GM10266 (cell line): ENCODE results near the gene RFX1.
"Not testable (repeated sequence)": the region's sequence is repeated elsewhere in the genome, so short reads cannot be mapped to it uniquely, and the experiment has no call there.

Experiments used
- DNase-seq: peaks from one replicate; pipeline ENCODE4 v3.0.0; 2012; ENCODE audit errors: extremely low spot score
- TF ChIP-seq, protein P1 (sequence below): IDR thresholded peaks from 2 replicates; pipeline ENCODE4 v1.5.1; 2012; ENCODE audit warnings: mild to moderate bottlenecking, low read depth; ENCODE audit not compliant: control insufficient read depth, insufficient read depth; ENCODE audit errors: missing control alignments

Gene RFX1

DNA sequence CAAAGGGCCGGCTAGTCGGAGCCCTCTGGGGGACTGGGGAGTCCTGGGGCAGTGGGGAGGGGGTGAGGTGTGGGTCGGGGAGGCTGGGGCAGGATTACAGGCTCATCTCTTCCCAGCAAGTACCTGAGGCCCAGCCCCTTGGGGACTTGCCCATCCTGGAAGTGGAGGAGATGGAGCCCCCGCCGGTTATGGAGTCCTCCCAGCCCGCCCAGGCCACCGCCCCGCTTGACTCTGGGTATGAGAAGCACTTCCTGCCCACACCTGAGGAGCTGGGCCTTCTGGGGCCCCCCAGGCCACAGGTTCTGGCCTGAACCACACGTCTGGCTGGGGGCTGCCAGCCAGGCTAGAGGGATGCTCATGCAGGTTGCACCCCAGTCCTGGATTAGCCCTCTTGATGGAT, 45.9 kb upstream of the RFX1 start:
- TF ChIP-seq, protein P1, sequence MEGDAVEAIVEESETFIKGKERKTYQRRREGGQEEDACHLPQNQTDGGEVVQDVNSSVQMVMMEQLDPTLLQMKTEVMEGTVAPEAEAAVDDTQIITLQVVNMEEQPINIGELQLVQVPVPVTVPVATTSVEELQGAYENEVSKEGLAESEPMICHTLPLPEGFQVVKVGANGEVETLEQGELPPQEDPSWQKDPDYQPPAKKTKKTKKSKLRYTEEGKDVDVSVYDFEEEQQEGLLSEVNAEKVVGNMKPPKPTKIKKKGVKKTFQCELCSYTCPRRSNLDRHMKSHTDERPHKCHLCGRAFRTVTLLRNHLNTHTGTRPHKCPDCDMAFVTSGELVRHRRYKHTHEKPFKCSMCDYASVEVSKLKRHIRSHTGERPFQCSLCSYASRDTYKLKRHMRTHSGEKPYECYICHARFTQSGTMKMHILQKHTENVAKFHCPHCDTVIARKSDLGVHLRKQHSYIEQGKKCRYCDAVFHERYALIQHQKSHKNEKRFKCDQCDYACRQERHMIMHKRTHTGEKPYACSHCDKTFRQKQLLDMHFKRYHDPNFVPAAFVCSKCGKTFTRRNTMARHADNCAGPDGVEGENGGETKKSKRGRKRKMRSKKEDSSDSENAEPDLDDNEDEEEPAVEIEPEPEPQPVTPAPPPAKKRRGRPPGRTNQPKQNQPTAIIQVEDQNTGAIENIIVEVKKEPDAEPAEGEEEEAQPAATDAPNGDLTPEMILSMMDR: no peak
- DNase-seq: no peak

DNA sequence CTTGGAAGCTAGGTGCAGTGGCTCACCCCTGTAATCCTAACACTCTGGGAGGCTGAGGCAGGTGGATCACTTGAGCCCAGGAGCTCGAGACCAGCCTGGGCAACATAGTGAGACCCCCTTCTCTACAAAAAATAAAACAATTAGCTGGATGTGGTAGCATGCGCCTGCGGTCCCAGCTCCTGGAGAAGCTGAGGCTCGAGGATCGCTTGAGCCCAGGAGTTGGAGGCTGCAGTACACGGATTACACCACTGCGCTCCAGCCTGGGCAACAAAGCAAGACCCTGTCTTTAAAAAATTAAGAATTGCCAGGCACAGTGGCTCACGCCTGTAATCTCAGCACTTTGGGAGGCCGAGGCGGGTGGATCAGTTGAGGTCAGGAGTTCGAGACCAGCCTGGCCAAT, 44.8 kb upstream of the RFX1 start:
- not testable (repeated sequence) for DNase-seq

DNA sequence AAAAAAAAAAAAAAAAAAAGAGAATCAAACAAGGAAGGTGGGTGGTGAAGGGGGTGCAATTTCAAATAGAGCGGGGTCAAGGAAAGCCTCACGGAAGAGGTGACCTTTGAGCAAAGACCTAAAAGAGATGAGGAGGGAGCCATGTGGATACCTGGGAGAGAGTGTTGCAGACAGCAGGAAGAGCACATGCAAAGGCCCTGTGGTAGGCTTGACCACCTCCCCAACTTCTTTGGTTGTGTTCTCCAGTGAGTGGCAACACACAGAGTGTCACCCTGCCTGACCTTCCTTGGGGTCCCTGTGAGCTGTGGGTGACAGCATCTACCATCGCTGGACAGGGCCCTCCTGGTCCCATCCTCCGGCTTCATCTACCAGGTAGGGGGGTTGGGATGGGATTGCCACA, 44.4 kb upstream of the RFX1 start:
- no peak for DNase-seq
- TF ChIP-seq, protein P1: no peak

DNA sequence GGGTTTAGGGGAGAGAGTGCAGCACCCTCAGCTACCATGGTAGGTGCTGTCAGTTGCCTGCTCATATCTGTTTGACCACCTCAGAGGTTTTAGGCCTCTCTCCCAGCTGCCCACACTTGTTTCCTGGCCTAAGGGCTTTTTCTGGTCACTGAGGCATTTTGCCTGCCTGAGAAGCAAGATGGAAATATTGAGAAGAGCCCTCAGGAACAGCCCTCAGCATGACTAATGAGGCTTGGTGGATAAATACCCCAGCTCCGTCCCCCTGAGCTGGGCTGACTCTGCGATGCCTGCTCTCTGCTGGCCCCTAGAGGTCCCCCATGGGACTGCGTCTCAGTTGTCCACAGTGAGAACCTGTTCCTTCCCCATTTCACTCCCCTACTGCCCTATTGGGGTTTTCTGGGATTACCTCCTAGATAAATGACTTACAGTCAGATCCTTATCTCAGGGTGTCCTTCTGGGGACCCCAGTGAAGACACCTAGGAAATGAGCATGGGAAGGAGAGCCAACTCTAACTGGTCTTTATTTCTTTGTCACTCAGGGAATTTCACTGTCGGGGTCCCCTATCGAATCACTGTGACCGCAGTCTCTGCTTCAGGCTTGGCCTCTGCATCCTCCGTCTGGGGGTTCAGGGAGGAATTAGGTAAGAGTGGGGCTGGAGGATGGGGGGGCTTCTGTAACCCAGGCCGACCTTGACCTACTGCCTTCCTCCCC, 42.5 kb upstream of the RFX1 start:
- DNase-seq: peak; percentile 70
- TF ChIP-seq, protein P1: peak; percentile 71

DNA sequence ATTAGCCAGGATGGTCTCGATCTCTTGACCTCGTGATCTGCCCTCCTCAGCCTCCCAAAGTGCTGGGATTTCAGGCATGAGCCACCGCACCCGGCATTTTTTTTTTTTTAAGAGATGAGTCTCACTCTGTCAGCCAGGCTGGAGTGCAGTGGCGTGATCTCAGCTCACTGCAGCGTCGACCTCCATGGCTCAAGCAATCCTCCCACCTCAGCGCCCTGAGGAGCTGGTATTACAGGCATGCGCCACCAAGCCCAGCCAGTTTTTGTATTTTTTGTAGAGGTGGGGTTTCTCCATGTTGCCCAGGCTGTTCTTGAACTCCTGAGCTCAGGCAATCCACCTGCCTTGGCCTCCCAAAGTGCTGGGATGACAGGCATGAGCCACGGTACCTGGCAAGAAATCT, 41.7 kb upstream of the RFX1 start:
- not testable (repeated sequence) for DNase-seq

DNA sequence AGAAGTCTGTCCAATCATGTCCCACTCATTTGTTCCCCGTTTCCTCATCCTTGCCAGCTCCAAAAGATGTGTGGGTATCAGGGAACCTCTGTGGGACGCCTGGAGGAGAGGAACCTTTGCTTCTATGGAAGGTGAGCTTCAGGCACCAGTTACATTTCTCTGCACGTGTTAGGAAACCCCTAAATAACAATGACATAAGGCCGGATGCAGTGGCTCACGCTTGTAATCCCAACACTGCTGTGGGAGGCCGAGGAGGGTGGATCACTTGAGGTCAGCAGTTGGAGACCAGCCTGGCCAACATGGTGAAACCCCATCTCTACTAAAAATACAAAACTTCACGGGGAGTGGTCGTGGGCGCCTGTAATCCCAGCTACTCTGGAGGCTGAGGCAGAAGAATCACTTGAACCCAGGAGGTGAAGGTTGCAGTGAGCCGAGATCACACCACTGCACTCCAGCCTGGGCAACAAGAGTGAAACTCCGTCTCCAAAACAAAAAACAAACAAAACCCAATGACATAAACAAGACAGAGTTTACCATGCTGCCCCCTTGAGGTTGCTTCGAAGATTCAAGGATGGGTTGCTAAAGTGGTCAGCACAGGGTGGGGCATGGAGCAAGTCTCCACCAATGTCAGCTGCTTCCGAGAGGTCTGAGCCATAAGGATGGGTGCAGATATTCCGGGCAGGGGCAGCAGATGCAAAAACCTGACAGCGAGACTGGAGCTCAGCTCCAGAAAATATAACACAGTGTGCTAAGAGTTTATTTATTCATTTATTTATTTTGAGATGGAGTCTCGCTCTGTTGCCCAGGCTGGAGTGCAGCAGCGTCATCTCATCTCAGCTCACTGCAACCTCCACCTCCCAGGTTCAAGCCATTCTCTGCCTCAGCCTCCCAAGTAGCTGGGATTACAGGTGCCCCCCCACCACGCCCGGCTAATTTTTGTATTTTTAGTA, 36.8 kb upstream of the RFX1 start:
- peak; percentile 59 for DNase-seq
- TF ChIP-seq, protein P1: peak; percentile 52

DNA sequence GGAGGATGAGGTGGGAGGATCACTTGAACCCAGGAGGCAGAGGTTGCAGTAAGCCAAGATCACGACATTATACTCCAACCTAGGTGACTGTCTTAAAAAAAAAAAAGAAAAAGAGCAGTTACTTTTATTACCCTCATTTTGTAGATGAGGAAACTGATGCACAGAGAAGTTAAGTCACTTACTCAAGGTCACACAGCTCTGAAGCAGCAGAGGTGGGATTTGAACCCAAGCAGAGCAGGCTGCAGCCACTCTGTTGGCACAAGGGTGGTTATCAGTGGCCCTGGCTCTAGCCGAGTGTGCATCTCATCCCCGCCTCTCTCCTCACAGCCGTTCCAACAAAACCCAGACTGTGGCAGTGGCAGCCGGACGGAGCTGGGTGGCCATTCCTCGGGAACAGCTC, 33.1 kb upstream of the RFX1 start:
- no peak for DNase-seq
- TF ChIP-seq, protein P1: no peak

DNA sequence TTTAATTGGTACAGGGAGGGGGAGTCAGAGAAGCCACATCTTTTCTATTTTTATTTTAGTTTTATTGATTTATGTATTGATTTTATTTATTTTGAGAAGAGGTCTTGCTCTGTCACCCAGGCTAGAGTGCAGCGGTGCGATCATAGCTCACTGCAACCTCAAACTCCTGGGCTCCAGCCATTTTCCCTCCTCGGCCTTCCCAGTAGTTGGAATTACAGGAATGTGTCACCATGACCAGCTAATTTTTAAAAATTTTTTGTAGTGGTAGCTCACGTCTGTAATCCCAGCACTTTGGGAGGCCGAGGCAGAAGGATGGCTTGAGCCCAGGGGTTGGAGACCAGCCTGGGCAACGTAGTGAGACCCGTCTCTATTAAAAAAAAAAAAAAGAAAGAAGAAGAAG, 29.6 kb upstream of the RFX1 start:
- TF ChIP-seq, protein P1: no peak
- DNase-seq: no peak

DNA sequence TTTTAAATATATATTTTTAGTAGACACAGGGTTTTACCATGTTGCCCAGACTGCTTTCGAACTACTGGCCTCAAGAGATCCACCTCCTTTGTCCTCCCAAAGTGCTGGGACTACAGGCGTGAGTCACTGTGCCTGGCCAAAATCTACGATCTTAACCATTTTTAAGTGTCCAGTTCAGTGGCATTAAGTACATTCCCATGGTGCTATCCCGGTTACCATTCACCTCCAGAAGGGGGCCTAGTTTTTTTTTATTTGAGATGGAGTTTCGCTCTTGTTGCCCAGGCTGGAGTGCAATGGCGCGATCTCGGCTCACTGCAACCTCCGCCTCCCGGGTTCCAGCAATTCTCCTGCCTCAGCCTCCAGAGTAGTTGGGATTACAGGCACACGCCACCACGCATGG, 29.0 kb upstream of the RFX1 start:
- DNase-seq: not testable (repeated sequence)
